Measurements from ENCODE around the gene DPP6. TPM values are rescaled to one million over a fixed set of nuclear protein-coding genes. Genes with fewer than 3 reads are reported as not detected.

DPP6 gene
- total and polyA plus RNA-seq, 10 donors: 0.11 to 8.7 (median 3.0) TPM

GRCh38 chr7:154857728-154858681, 805.8 kb downstream of the DPP6 start:
- Histone ChIP-seq H3K36me3 (no peaks in the 10 kb centered on the region), H3K27ac (no peak overlapping the region), H3K9me3 (peaks cover 0 to 2% (median 0%) of the 10 kb centered on the region in 8 donors), H3K4me3 (no peak overlapping the region), H3K27me3 (replicated peaks in 1 of 7) (no peaks in the 10 kb centered on the region), H3K4me1 (no peaks in the 10 kb centered on the region)
- DNase-seq: no peak
- TF ChIP-seq POLR2A (IDR thresholded peaks at IDR 0.05) (no peak), POLR2AphosphoS5 (IDR thresholded peaks at IDR 0.05) (no peak)
- TF ChIP-seq, protein P1, sequence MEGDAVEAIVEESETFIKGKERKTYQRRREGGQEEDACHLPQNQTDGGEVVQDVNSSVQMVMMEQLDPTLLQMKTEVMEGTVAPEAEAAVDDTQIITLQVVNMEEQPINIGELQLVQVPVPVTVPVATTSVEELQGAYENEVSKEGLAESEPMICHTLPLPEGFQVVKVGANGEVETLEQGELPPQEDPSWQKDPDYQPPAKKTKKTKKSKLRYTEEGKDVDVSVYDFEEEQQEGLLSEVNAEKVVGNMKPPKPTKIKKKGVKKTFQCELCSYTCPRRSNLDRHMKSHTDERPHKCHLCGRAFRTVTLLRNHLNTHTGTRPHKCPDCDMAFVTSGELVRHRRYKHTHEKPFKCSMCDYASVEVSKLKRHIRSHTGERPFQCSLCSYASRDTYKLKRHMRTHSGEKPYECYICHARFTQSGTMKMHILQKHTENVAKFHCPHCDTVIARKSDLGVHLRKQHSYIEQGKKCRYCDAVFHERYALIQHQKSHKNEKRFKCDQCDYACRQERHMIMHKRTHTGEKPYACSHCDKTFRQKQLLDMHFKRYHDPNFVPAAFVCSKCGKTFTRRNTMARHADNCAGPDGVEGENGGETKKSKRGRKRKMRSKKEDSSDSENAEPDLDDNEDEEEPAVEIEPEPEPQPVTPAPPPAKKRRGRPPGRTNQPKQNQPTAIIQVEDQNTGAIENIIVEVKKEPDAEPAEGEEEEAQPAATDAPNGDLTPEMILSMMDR (IDR thresholded peaks at IDR 0.05 in 8 of 11, conservative IDR thresholded peaks at IDR 0.05 in 3 of 11): no peak
- intact Hi-C loops (cut with DNase I; ENCODE audit: low total_unique reads): no loop called here
- WGBS, 5 donors: 84 to 88% (median 85%) methylated on average over 24 to 27 of the region's 27 CpGs

DNA sequence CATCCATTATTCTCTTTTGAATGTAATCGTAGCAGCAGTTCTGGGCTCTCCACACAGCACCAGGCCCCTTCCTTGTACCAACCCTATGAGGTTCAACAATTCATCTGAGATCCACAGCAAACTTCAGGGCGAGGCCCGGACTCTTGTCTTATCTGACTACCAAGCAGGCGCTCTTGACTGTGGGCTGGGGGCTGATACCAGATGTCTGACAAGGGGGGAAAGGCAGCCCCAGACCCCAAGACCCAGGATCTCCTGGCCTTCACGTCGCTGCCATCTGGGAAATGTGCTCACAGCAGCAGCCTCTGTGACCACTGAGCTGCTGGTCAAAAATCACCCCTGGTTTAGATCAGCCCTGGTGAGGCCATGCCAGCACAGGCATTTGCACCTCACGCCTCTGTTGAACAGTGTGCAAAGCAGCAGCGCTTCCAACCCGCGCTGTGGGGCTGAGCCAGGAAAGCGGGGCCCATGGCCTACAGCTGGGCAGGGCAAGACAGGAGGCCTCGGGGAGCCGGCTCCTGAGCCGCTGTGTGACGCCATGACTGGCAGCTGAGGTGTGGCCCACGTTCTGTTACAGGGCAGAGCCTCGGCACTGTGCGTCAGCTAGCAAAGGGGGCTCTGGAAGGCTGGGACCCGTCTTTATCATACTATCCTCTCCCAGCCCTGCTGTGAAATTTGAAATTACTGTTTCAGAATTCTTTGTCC, 806.8 kb downstream of the DPP6 start:
- DNase-seq: no peak
- no peaks in the 10 kb centered on the region for H3K36me3 ChIP-seq
- H3K4me1 ChIP-seq: no peaks in the 10 kb centered on the region
- TF ChIP-seq POLR2AphosphoS5 (IDR thresholded peaks at IDR 0.05) (no peak), POLR2A (IDR thresholded peaks at IDR 0.05) (no peak)
- TF ChIP-seq, protein P1 (IDR thresholded peaks at IDR 0.05 in 8 of 11, conservative IDR thresholded peaks at IDR 0.05 in 3 of 11): no peak
- 82 to 89% (median 84%) methylated on average over 9 to 19 of the region's 19 CpGs for WGBS, 5 donors
- no peaks in the 10 kb centered on the region for H3K9me3 ChIP-seq
- intact Hi-C loops (cut with DNase I; ENCODE audit: low total_unique reads): no loop called here
- no peak overlapping the region for H3K4me3 ChIP-seq
- H3K27ac ChIP-seq: no peak overlapping the region
- no peaks in the 10 kb centered on the region for H3K27me3 ChIP-seq (replicated peaks in 1 of 7)

DNA sequence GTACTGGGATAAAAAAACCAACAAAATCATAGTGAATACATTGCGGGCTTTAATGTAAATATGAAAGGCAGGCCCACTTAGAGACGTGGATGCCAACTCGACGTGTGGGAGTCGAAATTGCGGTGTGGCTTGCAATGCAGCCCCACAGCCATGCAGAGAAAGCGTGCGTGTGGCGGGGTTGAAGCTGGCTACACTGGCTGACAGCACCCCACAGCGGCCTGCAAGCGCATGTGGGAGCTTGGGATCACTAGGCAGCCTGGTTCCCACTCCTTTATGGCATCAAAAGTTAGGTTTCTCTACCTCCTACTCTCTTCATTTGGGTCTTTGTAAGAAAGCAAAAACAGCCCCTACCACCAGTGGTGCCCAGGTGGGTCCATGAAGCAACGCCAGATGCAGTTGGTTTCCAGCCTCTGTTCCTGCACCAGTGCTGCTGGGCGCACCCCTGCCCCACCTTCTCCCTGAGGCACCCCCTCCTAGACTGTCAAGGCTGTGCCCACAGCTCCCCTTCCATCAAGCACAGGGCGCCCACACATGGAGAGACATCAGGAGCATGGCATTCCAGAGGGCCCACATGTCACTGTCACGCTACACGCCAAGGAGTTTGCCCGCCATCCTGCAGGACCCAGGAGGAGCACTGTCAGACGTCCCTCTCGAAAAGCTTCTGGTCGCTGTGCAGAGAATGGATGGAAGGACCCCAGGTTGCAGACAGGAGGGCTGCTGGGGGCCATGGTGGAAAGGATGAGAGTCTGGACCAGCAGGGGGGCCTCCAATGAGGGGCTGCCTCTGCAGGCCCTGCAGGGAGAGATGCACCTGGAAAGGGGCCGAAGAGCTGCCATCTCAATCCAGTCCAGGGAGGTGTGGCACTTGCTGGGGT, 807.8 kb downstream of the DPP6 start:
- TF ChIP-seq POLR2A (IDR thresholded peaks at IDR 0.05): no peak
- TF ChIP-seq, protein P1 (IDR thresholded peaks at IDR 0.05 in 8 of 11, conservative IDR thresholded peaks at IDR 0.05 in 3 of 11): no peak
- intact Hi-C loops (cut with DNase I; ENCODE audit: low total_unique reads): no loop called here
- Histone ChIP-seq H3K27me3 (replicated peaks in 1 of 7) (no peaks in the 10 kb centered on the region), H3K36me3 (no peaks in the 10 kb centered on the region), H3K4me1 (no peaks in the 10 kb centered on the region), H3K4me3 (no peak overlapping the region), H3K27ac (no peak overlapping the region), H3K9me3 (no peaks in the 10 kb centered on the region)
- WGBS, 5 donors: 87 to 91% (median 89%) methylated on average over 21 of the region's 21 CpGs
- no peak for DNase-seq
